Hematopoietic multipotent progenitor cell (in vitro differentiated cells): Measurements from ENCODE around the gene SPATC1L. TPM values are rescaled to one million over a fixed set of nuclear protein-coding genes. Genes with fewer than 3 reads are reported as not detected.

ENCODE experiments used
- DNase-seq, 3 donors: peaks; one replicate each; pipeline ENCODE4 v3.0.0-alpha.2; 2011 to 2015; ENCODE audit warnings: low read depth in 2 of 3, low spot score in 2 of 3
- total RNA-seq: library from RNA; depleted of rRNA; stranded (reverse); fragments of >200 nt; gene quantifications from one replicate; pipeline ENCODE4 v1.2.3, GENCODE V29; 2012

SPATC1L gene
- total RNA-seq, 1 donor: 21.5 TPM

GRCh38 chr21:46138383-46138970 is 45.8 kb downstream of the SPATC1L start:
- no peak for DNase-seq

- no peak for DNase-seq
These were observed 46.4 kb downstream of the SPATC1L start for GRCh38 chr21:46137908-46138307.

GRCh38 chr21:46136739-46137349 is 47.4 kb downstream of the SPATC1L start:
- no peak for DNase-seq

GRCh38 chr21:46135782-46136395 is 48.4 kb downstream of the SPATC1L start:
- DNase-seq: no peak

GRCh38 chr21:46131838-46132651 is 52.2 kb downstream of the SPATC1L start:
- DNase-seq: no peak

- DNase-seq: no peak
These were observed 52.7 kb downstream of the SPATC1L start for GRCh38 chr21:46131588-46131837.

- no peak for DNase-seq
These were observed 53.2 kb downstream of the SPATC1L start for GRCh38 chr21:46130831-46131587.

GRCh38 chr21:46129846-46130651 is 54.2 kb downstream of the SPATC1L start:
- no peak for DNase-seq

- no peak for DNase-seq
These were observed 55.2 kb downstream of the SPATC1L start for GRCh38 chr21:46128933-46129571.

GRCh38 chr21:46128106-46128932 is 55.9 kb downstream of the SPATC1L start:
- no peak for DNase-seq

GRCh38 chr21:46127239-46128105 is 56.8 kb downstream of the SPATC1L start:
- DNase-seq: no peak

- DNase-seq: no peak
These were observed 57.7 kb downstream of the SPATC1L start for GRCh38 chr21:46126309-46127238.

- DNase-seq: no peak
These were observed 58.4 kb downstream of the SPATC1L start for GRCh38 chr21:46125846-46126301.

GRCh38 chr21:46124926-46125845 is 59.1 kb downstream of the SPATC1L start:
- DNase-seq: no peak

- no peak for DNase-seq
These were observed 60.0 kb downstream of the SPATC1L start for GRCh38 chr21:46124083-46124925.
